DMS153 treated with DMSO at 0.1 percent for 48 hours (cell line): ENCODE results near the gene FBXO31.
A peak's percentile ranks its signal among the peaks of the same experiment; 100 is the strongest.

Source experiments
- DNase-seq: peaks from one replicate; lab custom pipeline; 2025; ENCODE audit not compliant: unreplicated experiment; lab: John Stamatoyannopoulos, UW

FBXO31 gene

GRCh38 chr16:87316450-87316922 is 67.1 kb downstream of the FBXO31 start:
- no peak for DNase-seq

GRCh38 chr16:87314990-87315420 is 68.6 kb downstream of the FBXO31 start:
- DNase-seq = no peak

DNA sequence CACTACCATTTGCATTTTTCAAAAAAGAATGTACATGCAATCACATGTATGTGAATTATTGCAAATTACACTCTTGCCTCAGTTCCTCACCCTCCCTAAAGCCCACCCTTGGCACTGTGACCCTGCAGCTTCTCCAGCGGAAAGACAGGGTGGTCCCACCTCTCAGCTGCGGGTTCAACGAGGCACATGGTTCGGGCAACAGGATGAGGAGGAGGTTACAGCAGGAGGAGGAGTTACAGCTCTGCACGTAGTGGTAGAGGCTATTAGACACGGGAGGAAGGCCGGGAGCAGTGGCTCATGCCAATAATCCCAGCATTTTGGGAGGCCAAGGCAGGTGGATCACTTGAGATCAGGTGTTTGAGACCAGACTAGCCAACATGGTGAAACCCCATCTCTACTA is 71.6 kb downstream of the FBXO31 start:
- DNase-seq = no peak

DNA sequence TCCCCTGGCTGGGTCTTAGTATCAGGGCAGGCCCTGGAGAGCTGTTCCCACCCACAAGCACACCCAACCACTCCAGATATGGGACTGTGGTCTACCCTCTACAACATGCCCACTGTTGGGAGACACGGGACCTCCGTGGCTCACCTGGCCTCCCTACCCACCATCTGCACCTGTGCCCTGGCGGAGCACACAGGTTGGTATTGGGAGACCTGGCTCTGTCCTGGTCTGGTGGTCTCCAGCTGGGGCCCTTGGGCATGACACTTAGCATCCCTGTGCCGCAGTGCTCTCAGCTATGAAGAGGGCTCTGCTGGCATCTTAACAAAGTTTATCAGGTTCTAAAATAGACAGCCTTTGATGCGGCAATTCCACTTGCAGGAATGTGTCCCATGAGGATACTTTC is 72.2 kb downstream of the FBXO31 start:
- no peak for DNase-seq

GRCh38 chr16:87310610-87311009 is 73.0 kb downstream of the FBXO31 start:
- DNase-seq = no peak

DNA sequence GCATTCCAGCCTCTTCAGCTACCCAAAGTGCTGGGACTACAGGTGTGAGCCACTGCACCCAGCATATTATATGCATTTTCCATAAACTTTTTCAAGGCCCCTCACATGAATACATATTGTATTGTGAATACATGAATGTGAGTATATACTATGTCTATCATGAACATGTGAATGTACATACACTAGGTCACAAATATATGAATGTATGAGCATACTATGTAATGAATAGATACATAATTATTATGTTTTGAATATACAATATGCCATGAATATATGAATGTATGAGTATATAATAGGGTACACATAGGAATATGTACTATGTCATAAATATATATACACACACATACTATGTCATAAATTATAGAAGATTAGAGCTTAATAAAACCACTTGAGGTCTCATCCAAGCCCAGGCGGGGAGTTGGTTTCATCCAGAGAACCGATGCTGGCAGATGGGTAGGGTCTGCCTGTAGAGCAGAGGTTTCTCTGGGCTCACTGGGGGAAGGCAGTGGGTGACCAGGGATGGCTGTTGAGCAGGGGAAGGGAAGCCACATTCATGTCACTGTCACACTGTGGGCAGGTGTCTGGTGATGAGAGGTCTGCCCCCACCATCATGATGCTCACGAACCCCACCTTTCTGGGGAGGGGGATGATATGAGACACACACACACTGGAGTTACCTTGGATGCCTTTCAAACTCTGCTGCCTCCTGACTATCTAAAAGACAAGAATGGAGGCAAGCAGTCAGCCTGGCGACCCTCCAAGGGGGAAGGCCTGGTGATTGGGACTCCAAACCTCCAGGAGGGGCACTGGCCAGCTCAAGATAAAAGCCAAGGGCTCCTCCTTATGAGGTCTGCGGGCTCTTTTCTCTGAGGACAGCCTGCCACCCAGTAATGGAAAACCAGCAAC is 73.7 kb downstream of the FBXO31 start:
- DNase-seq = no peak

DNA sequence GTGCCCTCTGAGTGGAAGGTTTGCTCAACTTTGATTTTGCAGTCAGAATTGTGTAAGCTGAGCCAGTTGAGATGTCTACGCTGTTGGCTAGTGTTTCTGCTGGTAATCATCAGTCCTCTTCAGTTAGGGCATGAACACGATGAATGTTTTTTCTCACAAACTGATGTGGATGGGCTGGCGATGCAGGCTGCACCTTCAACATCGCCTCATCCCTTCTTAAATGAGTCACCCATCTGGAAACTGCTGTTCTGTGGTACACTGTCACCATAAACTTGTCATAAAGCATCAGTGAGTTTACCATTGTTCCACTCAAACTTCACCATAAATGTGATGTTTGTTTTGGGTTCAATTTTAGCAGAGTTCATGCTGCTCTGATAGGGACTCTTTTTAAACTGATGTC is 74.8 kb downstream of the FBXO31 start:
- DNase-seq = no peak

DNA sequence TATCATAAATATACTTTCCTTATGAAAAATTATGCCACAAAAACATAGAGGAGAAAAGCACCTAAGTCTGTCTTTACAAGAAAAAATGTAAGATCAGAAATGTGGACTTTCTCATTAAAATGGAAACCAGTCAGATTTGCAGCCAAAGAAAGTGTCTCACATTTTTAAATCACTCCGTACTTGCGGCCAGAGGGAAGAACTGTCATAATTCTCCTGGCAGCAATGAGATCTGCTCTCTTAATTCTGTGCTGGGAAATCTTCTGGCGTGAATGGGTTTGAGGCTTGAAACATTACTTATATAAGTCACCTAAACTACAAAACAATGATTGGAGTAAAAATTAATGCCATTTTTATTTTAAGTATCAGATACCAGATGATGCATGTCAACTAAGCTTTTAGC is 77.1 kb downstream of the FBXO31 start:
- no peak for DNase-seq

- DNase-seq = peak; percentile 34
Measured at GRCh38 chr16:87305505-87306391, 77.8 kb downstream of the FBXO31 start.

- no peak for DNase-seq
Measured at GRCh38 chr16:87304951-87305350, 78.6 kb downstream of the FBXO31 start.

DNA sequence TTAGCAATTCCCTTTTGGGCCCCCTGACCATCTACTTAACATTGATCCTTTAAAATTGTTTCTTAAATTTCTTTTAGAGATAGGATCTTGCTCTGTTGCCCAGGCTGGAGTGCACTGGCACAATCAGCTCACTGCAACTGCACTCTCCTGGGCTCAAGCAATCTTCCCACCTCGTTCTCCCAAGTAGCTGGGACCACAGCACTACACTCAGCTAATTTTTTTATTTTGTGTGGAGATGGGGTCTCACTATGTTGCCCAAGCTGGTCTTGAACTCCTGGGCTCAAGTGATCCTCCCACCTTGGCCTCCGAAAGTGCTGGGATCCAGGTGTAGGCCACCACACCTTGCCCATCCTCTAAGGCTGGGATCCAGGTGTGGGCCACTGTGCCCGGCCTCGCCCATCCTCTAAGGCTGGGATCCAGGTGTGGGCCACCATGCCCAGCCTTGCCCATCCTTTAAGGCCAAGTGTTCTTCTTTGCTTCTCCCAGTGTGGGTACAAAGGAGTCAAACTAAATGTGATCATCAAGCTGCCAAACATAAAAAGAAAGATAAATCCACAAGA is 79.5 kb downstream of the FBXO31 start:
- no peak for DNase-seq

GRCh38 chr16:87303431-87303930 is 80.1 kb downstream of the FBXO31 start:
- no peak for DNase-seq

DNA sequence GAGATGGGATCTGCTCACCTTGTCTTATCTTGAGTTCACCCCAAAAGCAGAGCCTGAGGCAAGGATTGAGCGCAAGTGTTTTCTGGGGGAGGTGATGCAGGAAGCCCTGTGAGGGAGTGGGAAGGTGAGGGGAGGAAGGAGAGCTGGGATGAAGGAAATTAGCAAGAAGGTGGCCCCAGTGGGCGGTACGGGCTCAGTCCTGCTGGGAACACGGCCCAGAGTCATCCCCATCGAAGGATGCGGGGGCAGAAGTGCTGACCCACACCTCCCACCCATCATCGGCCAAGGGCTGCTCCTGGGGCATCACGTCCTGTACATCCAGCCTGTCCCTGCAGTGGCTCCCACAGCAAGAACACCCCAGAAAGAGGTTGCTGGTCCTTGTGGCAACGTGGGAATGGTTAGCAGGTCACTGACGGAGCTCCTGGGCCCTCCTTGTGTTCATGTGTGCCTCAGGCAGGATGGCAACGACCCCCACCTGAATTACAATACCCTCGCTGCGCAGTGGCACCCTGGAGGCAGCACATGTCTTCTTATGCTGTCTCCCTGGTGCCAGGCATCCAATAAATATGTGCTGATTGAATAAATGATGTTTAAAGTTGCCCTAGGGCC is 84.6 kb downstream of the FBXO31 start:
- DNase-seq = no peak

GRCh38 chr16:87297918-87298631 is 85.5 kb downstream of the FBXO31 start:
- no peak for DNase-seq

DNA sequence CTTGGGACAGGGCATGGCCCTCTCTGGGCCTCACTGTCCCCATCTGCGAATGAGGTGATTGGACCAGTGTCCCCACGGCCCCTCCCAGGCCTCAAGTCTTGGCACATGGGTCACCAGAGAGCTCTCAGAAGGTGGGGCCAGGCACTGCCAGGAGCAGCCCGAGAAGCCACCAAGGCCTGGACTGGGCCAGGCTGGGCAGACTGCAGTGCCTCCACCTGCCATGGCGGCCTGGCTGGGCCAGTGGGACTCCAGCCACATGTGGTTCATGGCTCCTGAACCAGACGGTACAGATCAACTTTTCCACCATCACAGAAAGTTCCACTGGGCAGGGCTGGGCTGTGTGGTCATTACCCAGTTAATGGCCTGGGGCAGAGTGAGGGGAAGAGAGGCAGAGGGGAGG is 86.2 kb downstream of the FBXO31 start:
- DNase-seq = no peak

DNA sequence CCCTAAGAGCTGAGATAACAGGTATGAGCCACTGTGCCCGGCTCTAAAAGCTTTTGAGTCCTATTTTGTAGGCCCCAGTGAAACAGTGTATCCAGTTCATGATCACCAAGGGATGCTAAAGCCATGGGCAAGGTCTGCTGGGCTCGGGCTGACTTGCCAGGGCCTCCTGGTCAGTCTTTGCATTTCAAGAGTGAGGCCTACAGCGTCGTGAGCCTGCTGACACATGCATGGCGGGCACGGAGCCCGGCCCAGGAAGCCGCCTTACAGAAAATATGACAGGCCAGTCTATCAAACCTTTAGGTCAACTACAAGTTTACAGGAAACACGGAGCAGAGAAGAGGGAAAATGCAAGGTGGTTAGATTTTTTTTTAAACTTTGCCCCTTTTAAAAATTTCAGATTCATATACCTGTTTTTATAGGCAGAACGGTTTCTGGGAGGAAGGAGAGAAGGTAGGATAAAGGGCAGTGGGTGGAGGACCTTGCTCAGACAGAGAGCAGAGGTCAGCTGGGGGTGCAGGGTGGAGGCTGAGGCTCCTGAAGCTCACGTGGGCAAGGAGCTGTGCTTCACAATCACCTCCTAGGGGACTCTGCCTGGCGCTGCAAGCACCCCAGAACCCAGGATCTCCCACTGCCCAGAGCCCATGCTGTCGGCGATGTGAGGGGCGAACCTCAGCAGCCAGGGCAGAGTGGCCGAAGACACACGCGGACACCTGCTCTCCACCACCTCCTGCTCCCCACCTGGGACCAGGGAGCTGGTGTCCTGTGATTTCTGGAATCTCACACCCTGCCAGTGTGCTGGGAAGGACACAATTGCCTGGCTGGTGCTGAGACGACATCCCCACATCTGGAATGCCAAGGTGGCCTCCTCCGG is 87.7 kb downstream of the FBXO31 start:
- no peak for DNase-seq

GRCh38 chr16:87295259-87295658 is 88.3 kb downstream of the FBXO31 start:
- no peak for DNase-seq

GRCh38 chr16:87293990-87294389 is 89.6 kb downstream of the FBXO31 start:
- no peak for DNase-seq

DNA sequence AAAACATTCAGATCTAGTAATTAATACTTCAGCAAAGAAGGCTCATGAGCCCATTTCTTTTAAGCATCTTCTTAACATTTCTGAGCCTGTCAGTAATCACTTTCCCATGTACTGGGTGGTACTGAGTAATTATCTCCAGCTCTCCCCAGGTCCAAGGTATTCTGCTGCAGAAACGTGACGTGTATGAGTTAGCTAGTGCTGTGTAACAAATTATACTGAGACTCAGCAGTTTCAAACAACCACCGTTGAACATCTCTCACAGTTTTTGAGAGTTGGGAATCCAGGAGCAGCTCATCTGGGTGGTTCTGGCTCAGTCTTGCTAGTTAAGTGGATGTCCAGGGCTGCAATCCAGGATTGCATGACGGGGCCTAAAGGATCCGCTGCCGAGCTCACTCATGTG is 91.6 kb downstream of the FBXO31 start:
- DNase-seq = no peak
